H1 (cell line): ENCODE results near the gene ENTREP3. TPM values are rescaled to one million over a fixed set of nuclear protein-coding genes. Genes with fewer than 3 reads are reported as not detected.

Experiments used
- ASH2L ChIP-seq: fragments of 200-600, 300-600 bp; sonication (generic); IDR thresholded peaks from one replicate; pipeline ENCODE4 v1.7.1; 2017; ENCODE audit warnings: low read length
- CHD1 ChIP-seq: IDR thresholded peaks from 2 replicates; pipeline ENCODE4 v1.6.1; 2012; ENCODE audit warnings: low read depth, low read length, improper control_type of control experiment
- CREB1 ChIP-seq: IDR thresholded peaks from 2 replicates; pipeline ENCODE4 v1.6.1; 2012; ENCODE audit warnings: inconsistent platforms
- FOSL1 ChIP-seq: IDR thresholded peaks from 2 replicates; pipeline ENCODE4 v1.6.1; 2011; ENCODE audit warnings: mild to moderate bottlenecking, low read depth, low read length, moderate library complexity; ENCODE audit not compliant: insufficient read depth
- JUND ChIP-seq: IDR thresholded peaks from 2 replicates; pipeline ENCODE4 v1.6.1; 2011; ENCODE audit warnings: mild to moderate bottlenecking, improper control_type of control experiment, low read length
- MAFK ChIP-seq: IDR thresholded peaks from 2 replicates; pipeline ENCODE4 v1.6.1; 2012; ENCODE audit warnings: low read depth, mild to moderate bottlenecking, improper control_type of control experiment, low read length
- NANOG ChIP-seq: IDR thresholded peaks from 2 replicates; pipeline ENCODE4 v1.6.1; 2011; ENCODE audit warnings: low read length, low read depth, mild to moderate bottlenecking, inconsistent platforms; ENCODE audit not compliant: insufficient read depth, poor library complexity, severe bottlenecking
- SIRT6 ChIP-seq: IDR thresholded peaks from one replicate; pipeline ENCODE4 v1.7.1; 2012; ENCODE audit warnings: low read length, inconsistent platforms
- SIX5 ChIP-seq: IDR thresholded peaks from 2 replicates; pipeline ENCODE4 v1.6.1; 2011; ENCODE audit warnings: mild to moderate bottlenecking, low read depth, low read length
- TBP ChIP-seq: IDR thresholded peaks from 2 replicates; pipeline ENCODE4 v1.6.1; 2011; ENCODE audit warnings: low read depth, low read length, improper control_type of control experiment
- TCF12 ChIP-seq: IDR thresholded peaks from 2 replicates; pipeline ENCODE4 v1.6.1; 2011; ENCODE audit warnings: low read depth, mild to moderate bottlenecking, low read length
- TEAD4 ChIP-seq: IDR thresholded peaks from 2 replicates; pipeline ENCODE4 v1.6.1; 2012; ENCODE audit warnings: low read depth, low read length, inconsistent platforms, mixed read lengths
- ZNF274 ChIP-seq: IDR thresholded peaks from 2 replicates; pipeline ENCODE4 v1.7.0; 2012; ENCODE audit warnings: low read length, borderline replicate concordance; ENCODE audit errors: extremely low read depth
- polyA plus RNA-seq, 7 experiments: library from polyadenylated mRNA; depleted of rRNA in 3 of 7; stranded (reverse) in 5 of 7; unstranded in 2 of 7; fragments of >200 nt in 5 of 7; fragments of 200-250 nt in 2 of 7; gene quantifications; 1 replicate in 5 of 7; 2 replicates in 1 of 7; 4 replicates in 1 of 7; pipeline versions ENCODE4 v1.2.1 to v1.2.3, GENCODE V29; 2011 to 2013; ENCODE audit warnings: missing spikeins in 2 of 7, mixed read lengths in 2 of 7
- total RNA-seq: library from RNA; stranded (reverse); fragmentation: NEBNext Ultra II Directional; extraction: Animal tissue kit (Norgen Biotek cat#: 25700); gene quantifications from 2 replicates; pipeline ENCODE4 v1.2.1, GENCODE V29; 2021

ENTREP3 gene
- total and polyA plus RNA-seq, 2 of the 8 experiments (the other 6 are each of a cell fraction or from before 2014, with no cell fraction given) = 22.8 to 52.2 TPM

GRCh38 chr1:155273343-155274245 lies 18.3 kb upstream of the ENTREP3 start, which contains the start of gene CLK2 (continued):
- TF ChIP-seq NANOG (no peak), FOSL1 (no peak), TCF12 (0 out of 2 replicates have a peak, but pooled peaks have one; percentile 30), ZNF274 (no peak), SIRT6 (no peak), JUND (no peak), CREB1 (peak; percentile 63; the same call in 1 of the 2 replicates), TBP (0 out of 2 replicates have a peak, but pooled peaks have one; percentile 37), CHD1 (no peak), TEAD4 (no peak), MAFK (no peak), SIX5 (no peak), ASH2L (peak; percentile 64)
